Neural crest cell (in vitro differentiated cells): Measurements from ENCODE around the gene HBG2. TPM values are rescaled to one million over a fixed set of nuclear protein-coding genes. Genes with fewer than 3 reads are reported as not detected.
"Not testable (repeated sequence)": the region's sequence is repeated elsewhere in the genome, so short reads cannot be mapped to it uniquely, and the experiment has no call there.

Experiments
- DNase-seq: peaks from one replicate; pipeline ENCODE4 v3.0.0; 2021; ENCODE audit warnings: low read depth, mixed read lengths, low spot score
- H3K27ac Mint-ChIP-seq: one replicate; pipeline ENCODE4 v1.8.0; 2021; ENCODE audit warnings: mild to moderate bottlenecking, mixed read lengths; ENCODE audit not compliant: unreplicated experiment
- H3K27me3 Mint-ChIP-seq: 2 replicates; pipeline ENCODE4 v1.8.0; 2021; ENCODE audit warnings: low read depth, mild to moderate bottlenecking, mixed read lengths
- H3K36me3 Mint-ChIP-seq: 2 replicates; pipeline ENCODE4 v1.8.0; 2021; ENCODE audit warnings: low read depth, mild to moderate bottlenecking, mixed read lengths
- H3K4me1 Mint-ChIP-seq: 2 replicates; pipeline ENCODE4 v1.8.0; 2021; ENCODE audit warnings: mixed read lengths
- H3K4me3 Mint-ChIP-seq: one replicate; pipeline ENCODE4 v1.8.0; 2021; ENCODE audit warnings: mild to moderate bottlenecking, mixed read lengths
- H3K9me3 Mint-ChIP-seq: 2 replicates; pipeline ENCODE4 v1.8.0; 2021; ENCODE audit warnings: mixed read lengths
- CTCF ChIP-seq: fragments of 200-600 bp; sonication (generic); conservative IDR thresholded peaks from 2 replicates; pipeline ENCODE4 v1.5.0; 2021; ENCODE audit warnings: antibody characterized with exemption, mild to moderate bottlenecking
- total RNA-seq: library from RNA; stranded (reverse); gene quantifications from 2 replicates; pipeline ENCODE4 v1.2.1, GENCODE V29; 2021

HBG2 gene
- total RNA-seq, 1 donor from 2014 or later = not detected

GRCh38 chr11:5251746-5252145, 2.8 kb downstream of the HBG2 start:
- Mint-ChIP-seq H3K4me3 (no peak overlapping the region), H3K27me3 (peaks cover 5% of the 10 kb centered on the region), H3K9me3 (no peaks in the 10 kb centered on the region), H3K36me3 (no peaks in the 10 kb centered on the region), H3K4me1 (no peaks in the 10 kb centered on the region), H3K27ac (no peak overlapping the region)
- TF ChIP-seq CTCF = no peak
- no peak for DNase-seq

GRCh38 chr11:5250543-5251204, 3.9 kb downstream of the HBG2 start:
- H3K36me3 Mint-ChIP-seq = no peaks in the 10 kb centered on the region
- DNase-seq = no peak
- H3K4me3 Mint-ChIP-seq = no peak overlapping the region
- TF ChIP-seq CTCF = no peak
- peaks cover 5% of the 10 kb centered on the region for H3K27me3 Mint-ChIP-seq
- H3K9me3 Mint-ChIP-seq = no peaks in the 10 kb centered on the region
- no peak overlapping the region for H3K27ac Mint-ChIP-seq
- no peaks in the 10 kb centered on the region for H3K4me1 Mint-ChIP-seq

GRCh38 chr11:5249807-5250396, 4.7 kb downstream of the HBG2 start, which contains the start of gene HBG1:
TSS of gene HBG1 (minus strand) at chr11:5249857. CDS start at chr11:5249804, 53 bp downstream.
- H3K27me3 Mint-ChIP-seq, H3K4me1 Mint-ChIP-seq, H3K27ac Mint-ChIP-seq, DNase-seq, H3K4me3 Mint-ChIP-seq, H3K9me3 Mint-ChIP-seq, H3K36me3 Mint-ChIP-seq: not testable (repeated sequence)

GRCh38 chr11:5248498-5248897, 6.1 kb downstream of the HBG2 start:
- H3K9me3 Mint-ChIP-seq, H3K36me3 Mint-ChIP-seq, H3K27ac Mint-ChIP-seq, H3K4me1 Mint-ChIP-seq, H3K27me3 Mint-ChIP-seq, DNase-seq, H3K4me3 Mint-ChIP-seq: not testable (repeated sequence)

GRCh38 chr11:5247472-5248192, 6.9 kb downstream of the HBG2 start:
- Mint-ChIP-seq H3K36me3 (no peaks in the 10 kb centered on the region), H3K27ac (no peak overlapping the region), H3K9me3 (no peaks in the 10 kb centered on the region), H3K4me3 (no peak overlapping the region), H3K27me3 (peaks cover 5% of the 10 kb centered on the region), H3K4me1 (no peaks in the 10 kb centered on the region)
- DNase-seq = no peak
- TF ChIP-seq CTCF = no peak

GRCh38 chr11:5246772-5247471, 7.7 kb downstream of the HBG2 start:
- no peak for DNase-seq
- H3K4me3 Mint-ChIP-seq = no peak overlapping the region
- H3K36me3 Mint-ChIP-seq = no peaks in the 10 kb centered on the region
- H3K27ac Mint-ChIP-seq = no peak overlapping the region
- H3K4me1 Mint-ChIP-seq = no peaks in the 10 kb centered on the region
- peaks cover 5% of the 10 kb centered on the region for H3K27me3 Mint-ChIP-seq
- no peaks in the 10 kb centered on the region for H3K9me3 Mint-ChIP-seq
- no peak for TF ChIP-seq CTCF
